HuH-7.5 (cell line): ENCODE measurements around the gene PTGDS.

Experiments
- DNase-seq: peaks from one replicate; pipeline ENCODE4 v3.0.0; 2011; ENCODE audit warnings: low spot score

The PTGDS gene

GRCh38 chr9:136973618-136974617 lies 3.4 kb upstream of the PTGDS start:
- DNase-seq, result no peak

GRCh38 chr9:136974817-136975535 lies 2.3 kb upstream of the PTGDS start:
- no peak for DNase-seq

GRCh38 chr9:136975644-136976043 lies 1.7 kb upstream of the PTGDS start:
- no peak for DNase-seq

GRCh38 chr9:136977649-136978072 lies 357 bp downstream of the PTGDS start:
- no peak for DNase-seq

- DNase-seq, result peak; percentile 86
Observed at GRCh38 chr9:136978073-136978864, 965 bp downstream of the PTGDS start.

GRCh38 chr9:136978865-136979544 lies 1.7 kb downstream of the PTGDS start:
- DNase-seq, result no peak

- DNase-seq, result no peak
Observed at GRCh38 chr9:136979769-136980587, 2.7 kb downstream of the PTGDS start.

- no peak for DNase-seq
Observed at GRCh38 chr9:136980669-136981478, 3.6 kb downstream of the PTGDS start.

- DNase-seq, result no peak
Observed at GRCh38 chr9:136981588-136982231, 4.4 kb downstream of the PTGDS start.

- no peak for DNase-seq
Observed at GRCh38 chr9:136982232-136983051, 5.1 kb downstream of the PTGDS start, which contains the start of gene LCNL1. TSS of gene LCNL1 (plus strand) at chr9:136982993. CDS start at chr9:136983587, 594 bp downstream.

- DNase-seq, result no peak
Observed at GRCh38 chr9:136983167-136983566, 5.9 kb downstream of the PTGDS start.

- no peak for DNase-seq
Observed at GRCh38 chr9:136983656-136984314, 6.5 kb downstream of the PTGDS start.

GRCh38 chr9:136984464-136985026 lies 7.2 kb downstream of the PTGDS start:
- DNase-seq, result no peak

GRCh38 chr9:136985027-136985602 lies 7.8 kb downstream of the PTGDS start:
- no peak for DNase-seq

- DNase-seq, result no peak
Observed at GRCh38 chr9:136985853-136986252, 8.5 kb downstream of the PTGDS start.

GRCh38 chr9:136988872-136989271 lies 11.6 kb downstream of the PTGDS start:
- DNase-seq, result no peak
